Suprapubic skin (tissue), 4 donors: ENCODE data around the gene YARS1. TPM values are rescaled to one million over a fixed set of nuclear protein-coding genes. Genes with fewer than 3 reads are reported as not detected.

Experiments
- DNase-seq, 2 donors: peaks; one replicate each; pipeline ENCODE4 v3.0.0-alpha.2; 2019; ENCODE audit warnings: low spot score in 2 of 2
- H3K27ac ChIP-seq: fragments of 200-600 bp; sonication (generic); one replicate; pipeline ENCODE4 v1.5.1; 2019
- H3K27me3 ChIP-seq: fragments of 200-600 bp; sonication (generic); one replicate; pipeline ENCODE4 v1.5.1; 2019
- H3K36me3 ChIP-seq: fragments of 200-600 bp; sonication (generic); one replicate; pipeline ENCODE4 v1.5.1; 2019
- H3K4me1 ChIP-seq: fragments of 200-600 bp; sonication (generic); one replicate; pipeline ENCODE4 v1.5.1; 2019
- H3K4me3 ChIP-seq: fragments of 200-600 bp; sonication (generic); one replicate; pipeline ENCODE4 v1.5.1; 2019; ENCODE audit warnings: mild to moderate bottlenecking
- H3K9me3 ChIP-seq: fragments of 200-600 bp; sonication (generic); one replicate; pipeline ENCODE4 v1.5.1; 2019
- CTCF ChIP-seq, 2 donors: fragments of 200-600 bp in 1 of 2; fragments of 450-650 bp in 1 of 2; sonication (generic) in 1 of 2; IDR thresholded peaks; one replicate each; pipeline ENCODE4 v1.5.1; 2016 to 2019; ENCODE audit warnings: antibody characterized with exemption in 2 of 2, mild to moderate bottlenecking in 1 of 2, moderate library complexity in 1 of 2
- EP300 ChIP-seq: sonication (generic); formaldehyde crosslinking; IDR thresholded peaks from one replicate; pipeline ENCODE4 v1.6.1; 2017; ENCODE audit warnings: antibody characterized with exemption
- POLR2A ChIP-seq, 2 donors: fragments of 450-650 bp; IDR thresholded peaks; one replicate each; pipeline ENCODE4 v1.6.1; 2017; ENCODE audit warnings: antibody characterized with exemption in 2 of 2, mild to moderate bottlenecking in 2 of 2, moderate library complexity in 2 of 2
- POLR2AphosphoS5 ChIP-seq, 3 donors: sonication (generic); formaldehyde crosslinking; IDR thresholded peaks; one replicate each; pipeline ENCODE4 v1.6.1; 2017; ENCODE audit warnings: antibody characterized with exemption in 3 of 3
- WGBS: methylation state at CpG from one replicate; pipeline ENCODE4 v1.1.5; 2018; 5-methylcytosine and 5-hydroxymethylcytosine counted together
- total RNA-seq, 4 donors: library from RNA; depleted of rRNA; stranded (reverse); fragments of >200 nt; gene quantifications; one replicate each; pipeline ENCODE4 v1.1.0, GENCODE V29; 2016

Gene YARS1
- total RNA-seq, 4 donors from 2014 or later = 47.1 to 68.1 (median 50.7) TPM

- no peak for TF ChIP-seq CTCF (IDR thresholded peaks at IDR 0.05)
- TF ChIP-seq POLR2A (IDR thresholded peaks at IDR 0.05) = no peak
- no peak for TF ChIP-seq POLR2AphosphoS5 (IDR thresholded peaks at IDR 0.05)
- no peak for TF ChIP-seq EP300
- Histone ChIP-seq H3K4me3 (no peak overlapping the region), H3K36me3 (peaks cover 78% of the 10 kb centered on the region), H3K4me1 (peaks cover 19% of the 10 kb centered on the region), H3K9me3 (no peaks in the 10 kb centered on the region), H3K27me3 (no peaks in the 10 kb centered on the region), H3K27ac (no peak overlapping the region)
- WGBS = 95% methylated on average over 3 of the region's 3 CpGs
- DNase-seq = no peak
Observed at GRCh38 chr1:32784817-32785216, 32.3 kb downstream of the YARS1 start.

GRCh38 chr1:32783851-32784250 lies 33.3 kb downstream of the YARS1 start:
- 97% methylated on average over 5 of the region's 5 CpGs for WGBS
- no peak overlapping the region for H3K27ac ChIP-seq
- peaks cover 9% of the 10 kb centered on the region for H3K4me1 ChIP-seq
- no peaks in the 10 kb centered on the region for H3K27me3 ChIP-seq
- H3K36me3 ChIP-seq = peaks cover 88% of the 10 kb centered on the region
- no peaks in the 10 kb centered on the region for H3K9me3 ChIP-seq
- DNase-seq = no peak
- TF ChIP-seq CTCF (IDR thresholded peaks at IDR 0.05) (no peak), POLR2A (IDR thresholded peaks at IDR 0.05) (no peak), EP300 (no peak), POLR2AphosphoS5 (IDR thresholded peaks at IDR 0.05) (no peak)
- no peak overlapping the region for H3K4me3 ChIP-seq

GRCh38 chr1:32782086-32782485 lies 35.1 kb downstream of the YARS1 start:
- Histone ChIP-seq H3K27ac (no peak overlapping the region), H3K36me3 (peaks cover 90% of the 10 kb centered on the region), H3K4me1 (peaks cover 4% of the 10 kb centered on the region), H3K27me3 (no peaks in the 10 kb centered on the region), H3K9me3 (no peaks in the 10 kb centered on the region), H3K4me3 (no peak overlapping the region)
- 83% methylated on average over 5 of the region's 5 CpGs for WGBS
- no peak for TF ChIP-seq EP300
- TF ChIP-seq POLR2A (IDR thresholded peaks at IDR 0.05) = no peak
- TF ChIP-seq CTCF (IDR thresholded peaks at IDR 0.05) = no peak
- no peak for TF ChIP-seq POLR2AphosphoS5 (IDR thresholded peaks at IDR 0.05)
- peak in 1 of 2 donors; percentile 45 for DNase-seq

GRCh38 chr1:32780628-32781234 lies 36.4 kb downstream of the YARS1 start:
- Histone ChIP-seq H3K36me3 (peaks cover 92% of the 10 kb centered on the region), H3K4me3 (no peak overlapping the region), H3K27ac (no peak overlapping the region), H3K9me3 (no peaks in the 10 kb centered on the region), H3K4me1 (peaks cover 1% of the 10 kb centered on the region), H3K27me3 (no peaks in the 10 kb centered on the region)
- TF ChIP-seq CTCF (IDR thresholded peaks at IDR 0.05) = no peak
- no peak for TF ChIP-seq EP300
- no peak for TF ChIP-seq POLR2A (IDR thresholded peaks at IDR 0.05)
- TF ChIP-seq POLR2AphosphoS5 (IDR thresholded peaks at IDR 0.05) = no peak
- DNase-seq = peak in 1 of 2 donors; percentile 55
- 73% methylated on average over 6 of the region's 8 CpGs for WGBS

- WGBS = 86% methylated on average over 8 of the region's 8 CpGs
- Histone ChIP-seq H3K9me3 (no peaks in the 10 kb centered on the region), H3K27me3 (no peaks in the 10 kb centered on the region), H3K36me3 (peaks cover 92% of the 10 kb centered on the region), H3K27ac (no peak overlapping the region), H3K4me1 (peaks cover 8% of the 10 kb centered on the region), H3K4me3 (no peak overlapping the region)
- DNase-seq = peak in 1 of 2 donors; percentile 28
- TF ChIP-seq POLR2AphosphoS5 (IDR thresholded peaks at IDR 0.05) (no peak), POLR2A (IDR thresholded peaks at IDR 0.05) (no peak), CTCF (IDR thresholded peaks at IDR 0.05) (no peak)
Observed at GRCh38 chr1:32780005-32780404, 37.2 kb downstream of the YARS1 start.
